Endothelial cell of umbilical vein (primary cell): Measurements from ENCODE around the gene FILIP1L. TPM values are rescaled to one million over a fixed set of nuclear protein-coding genes. Genes with fewer than 3 reads are reported as not detected.
A peak's percentile ranks its signal among the peaks of the same experiment; 100 is the strongest.

ENCODE experiments used
- BruUV-seq: library from RNA; stranded (reverse); fragments of 400-500 nt; replicated peaks from 2 replicates; lab custom pipeline; 2021; lab: Mats Ljungman, UMichigan
- CTCF ChIA-PET: fragments of 300-600, 350-600 bp; sonication (Branson Sonifier 250); formaldehyde crosslinking; loops from one replicate; lab custom pipeline; 2021; ENCODE audit warnings: antibody characterized with exemption, inconsistent platforms; lab: Charles Lee
- POLR2A ChIA-PET: fragments of 300-600, 350-600 bp; sonication (Branson Sonifier 250); formaldehyde crosslinking; loops from one replicate; lab custom pipeline; 2021; ENCODE audit warnings: antibody characterized with exemption, inconsistent platforms; lab: Charles Lee
- DNase-seq: peaks from one replicate; pipeline ENCODE4 v3.0.0-alpha.2; 2011; ENCODE audit warnings: low read depth, low spot score
- FAIRE-seq: peaks from 2 replicates; lab custom pipeline; 2011; peaks lifted over from hg19 to GRCh38; lab: Jason Lieb, UNC
- H2AFZ ChIP-seq: 2 replicates; pipeline ENCODE4 v1.6.0; 2012; ENCODE audit warnings: low read depth, low read length, control low read depth, inconsistent platforms
- H3K27ac ChIP-seq: 2 replicates; pipeline ENCODE4 v1.5.1; 2011; ENCODE audit warnings: low read depth, mild to moderate bottlenecking, control low read depth, low read length, moderate library complexity; ENCODE audit not compliant: insufficient read depth
- H3K27me3 ChIP-seq, 2 experiments: 2 replicates each; pipeline versions ENCODE4 v1.6.0 to v1.6.1; 2011; ENCODE audit warnings: low read length in 2 of 2, mixed read lengths in 1 of 2; ENCODE audit not compliant: control insufficient read depth in 2 of 2, insufficient read depth in 2 of 2
- H3K36me3 ChIP-seq, 2 experiments: 2 replicates in 1 of 2; 3 replicates in 1 of 2; pipeline ENCODE4 v1.5.1; 2011; ENCODE audit warnings: low read length in 2 of 2, mild to moderate bottlenecking in 1 of 2, moderate library complexity in 1 of 2; ENCODE audit not compliant: control insufficient read depth in 2 of 2, insufficient read depth in 2 of 2; ENCODE audit errors: extremely low read depth in 1 of 2
- H3K4me1 ChIP-seq: 3 replicates; pipeline ENCODE4 v1.5.1; 2011; ENCODE audit warnings: mild to moderate bottlenecking, low read length; ENCODE audit not compliant: control insufficient read depth, insufficient read depth; ENCODE audit errors: extremely low read depth
- H3K4me2 ChIP-seq: 2 replicates; pipeline ENCODE4 v1.6.1; 2011; ENCODE audit warnings: low read length, control low read depth, mixed read lengths; ENCODE audit not compliant: insufficient read depth
- H3K4me3 ChIP-seq, 3 experiments: fragments of 200-600 bp in 1 of 3; sonication (generic), shearing (Covaris generic) in 1 of 3; replicated peaks in 1 of 3; 2 replicates each; pipeline ENCODE4 v1.5.1; 2011 to 2016; ENCODE audit warnings: control low read depth in 3 of 3, low read length in 3 of 3, mild to moderate bottlenecking in 2 of 3, inconsistent platforms in 1 of 3, low read depth in 1 of 3, moderate library complexity in 1 of 3; ENCODE audit not compliant: insufficient read depth in 1 of 3
- H3K79me2 ChIP-seq: 2 replicates; pipeline ENCODE4 v1.6.0; 2012; ENCODE audit warnings: low read length, inconsistent platforms; ENCODE audit not compliant: control insufficient read depth, insufficient read depth
- H3K9ac ChIP-seq: replicated peaks from 2 replicates; pipeline ENCODE3; 2011; ENCODE audit warnings: low read length, control low read depth; ENCODE audit not compliant: insufficient read depth; ENCODE audit errors: extremely low read depth
- H3K9me1 ChIP-seq: replicated peaks from 3 replicates; pipeline ENCODE4 v1.6.0; 2011; ENCODE audit warnings: mild to moderate bottlenecking, low read length; ENCODE audit not compliant: control insufficient read depth, insufficient read depth; ENCODE audit errors: extremely low read depth
- H3K9me3 ChIP-seq: replicated peaks from 2 replicates; pipeline ENCODE4 v1.5.1; 2012; ENCODE audit warnings: low read length, inconsistent platforms; ENCODE audit not compliant: control insufficient read depth, insufficient read depth
- H4K20me1 ChIP-seq: replicated peaks from 2 replicates; pipeline ENCODE3; 2011; ENCODE audit warnings: mild to moderate bottlenecking, low read length; ENCODE audit not compliant: control insufficient read depth, insufficient read depth; ENCODE audit errors: extremely low read depth
- EZH2 ChIP-seq: IDR thresholded peaks from 2 replicates; pipeline ENCODE4 v1.6.1; 2012; ENCODE audit warnings: borderline replicate concordance, low read depth, mild to moderate bottlenecking, moderate library complexity, low read length, inconsistent platforms; ENCODE audit not compliant: severe bottlenecking
- FOS ChIP-seq: IDR thresholded peaks from 2 replicates; pipeline ENCODE4 v1.6.1; 2011; ENCODE audit warnings: mild to moderate bottlenecking, low read length, moderate library complexity, borderline replicate concordance; ENCODE audit not compliant: insufficient read depth
- GATA2 ChIP-seq: IDR thresholded peaks from 2 replicates; pipeline ENCODE4 v1.7.0; 2011; ENCODE audit warnings: low read depth, mild to moderate bottlenecking, moderate library complexity, mixed read lengths, low read length; ENCODE audit not compliant: insufficient read length, insufficient read depth
- JUN ChIP-seq: IDR thresholded peaks from 2 replicates; pipeline ENCODE4 v1.6.1; 2011; ENCODE audit warnings: borderline replicate concordance, low read depth; ENCODE audit not compliant: insufficient read length, insufficient read depth
- MYC ChIP-seq: IDR thresholded peaks from one replicate; pipeline ENCODE4 v1.6.1; 2011; ENCODE audit warnings: mild to moderate bottlenecking, low read depth, low read length
- POLR2A ChIP-seq: IDR thresholded peaks from 2 replicates; pipeline ENCODE4 v1.6.1; 2012; ENCODE audit warnings: low read depth, mild to moderate bottlenecking, control low read depth, low read length
- POLR2AphosphoS5 ChIP-seq: IDR thresholded peaks from 2 replicates; pipeline ENCODE4 v1.6.1; 2012; ENCODE audit warnings: low read depth, mild to moderate bottlenecking, control low read depth, low read length, moderate library complexity; ENCODE audit not compliant: insufficient read depth
- dilution Hi-C: fragments of 300-500 bp; cut with MboI; formaldehyde crosslinking; loops from one replicate; pipeline ENCODE4 v1.15.0; 2019; ENCODE audit warnings: low sequenced_read_pairs; ENCODE audit not compliant: extremely low pct_ligation_motif_present
- intact Hi-C: fragments of 100-400 bp; cut with micrococcal nuclease; formaldehyde crosslinking; loops from one replicate; pipeline ENCODE4 v1.10.0; 2022
- polyA plus RNA-seq, 4 experiments: library from polyadenylated mRNA; depleted of rRNA in 3 of 4; stranded (reverse) in 3 of 4; unstranded in 1 of 4; fragments of >200 nt; gene quantifications; 2 replicates each; pipeline versions ENCODE4 v1.2.1 to v1.2.3, GENCODE V29; 2011 to 2012; ENCODE audit warnings: missing spikeins in 1 of 4
- total RNA-seq: library from RNA; stranded (reverse); gene quantifications from 2 replicates; pipeline ENCODE4 v1.2.3, GENCODE V29; 2021
- TF ChIP-seq, protein P1 (sequence below): IDR thresholded peaks from 2 replicates; pipeline ENCODE4 v1.6.1; 2011; ENCODE audit not compliant: insufficient read depth, insufficient read length
- TF ChIP-seq, protein P2 (sequence below), 2 donors: IDR thresholded peaks; 1 replicate in 1 of 2; 2 replicates in 1 of 2; pipeline ENCODE4 v1.5.1; 2011; ENCODE audit warnings: low read length in 2 of 2, mild to moderate bottlenecking in 2 of 2, moderate library complexity in 2 of 2, control low read depth in 1 of 2, inconsistent platforms in 1 of 2, low read depth in 1 of 2; ENCODE audit not compliant: insufficient read depth in 1 of 2; ENCODE audit errors: extremely low read depth in 1 of 2

The FILIP1L gene
- total and polyA plus RNA-seq, 2 donors (not counting 3 experiments of a cell fraction or from before 2014, with no cell fraction given): 26.0 to 29.9 TPM

DNA sequence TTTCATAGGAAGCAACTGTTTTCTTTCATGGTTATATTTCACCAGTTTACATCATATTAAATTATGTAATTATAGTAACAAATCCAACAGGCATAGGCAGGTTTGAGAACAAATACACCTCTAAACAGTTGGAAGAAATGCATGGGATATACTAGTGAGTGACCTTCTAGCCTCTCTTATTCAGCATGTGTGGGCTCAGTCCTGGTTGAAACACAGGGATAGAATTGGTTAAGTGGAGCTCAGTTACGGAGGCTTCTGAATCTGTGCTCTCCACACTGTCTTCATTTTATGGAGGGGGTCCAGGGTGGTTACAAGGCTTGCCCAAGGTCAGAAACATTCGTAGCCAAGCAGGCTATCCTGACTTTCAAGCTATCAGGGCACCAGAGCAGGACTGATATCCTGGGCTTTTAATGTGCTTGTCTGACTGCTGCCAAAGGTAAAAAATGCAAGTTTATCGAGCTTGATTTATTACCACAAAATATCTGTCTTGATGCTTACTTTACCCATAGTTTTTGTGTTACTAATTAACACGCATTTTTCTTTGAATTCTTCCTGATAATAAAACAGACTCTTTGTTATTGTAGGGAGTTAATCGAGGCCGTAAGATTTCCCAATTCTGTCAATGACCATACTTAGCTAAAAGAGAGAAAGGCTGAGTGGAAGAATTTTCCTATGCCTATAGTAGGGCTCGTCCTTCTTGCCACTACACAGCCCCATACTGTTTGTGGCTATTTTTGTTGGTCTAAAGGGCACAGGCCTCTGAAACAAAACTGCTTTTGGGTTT is 89.6 kb downstream of the FILIP1L start:
- no TSS peak for BruUV-seq
- no peak overlapping the region for H3K4me2 ChIP-seq
- H3K9me1 ChIP-seq: no peaks in the 10 kb centered on the region
- H4K20me1 ChIP-seq: no peaks in the 10 kb centered on the region
- no peaks in the 10 kb centered on the region for H3K27me3 ChIP-seq
- H2AFZ ChIP-seq: peak overlapping the region; percentile 19
- H3K4me3 ChIP-seq: no peak overlapping the region
- no peaks in the 10 kb centered on the region for H3K79me2 ChIP-seq
- ChIA-PET CTCF (interaction anchor here (0.8 to 1.4 kb wide), 5 partner anchors 9 to 229 kb away, joined by 3 to 6 read pairs (median 4); no protein-coding TSS in a partner anchor), POLR2A (no interaction called here)
- no peak overlapping the region for H3K9ac ChIP-seq
- H3K9me3 ChIP-seq: no peaks in the 10 kb centered on the region
- dilution Hi-C loops: no loop called here
- DNase-seq (no peak), FAIRE-seq (no peak)
- intact Hi-C loops: no loop called here
- TF ChIP-seq, protein P1, sequence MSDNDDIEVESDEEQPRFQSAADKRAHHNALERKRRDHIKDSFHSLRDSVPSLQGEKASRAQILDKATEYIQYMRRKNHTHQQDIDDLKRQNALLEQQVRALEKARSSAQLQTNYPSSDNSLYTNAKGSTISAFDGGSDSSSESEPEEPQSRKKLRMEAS: no peak
- no peak for TF ChIP-seq MYC
- peaks cover 4% of the 10 kb centered on the region for H3K4me1 ChIP-seq
- H3K27ac ChIP-seq: no peak overlapping the region
- H3K36me3 ChIP-seq: no peaks in the 10 kb centered on the region

DNA sequence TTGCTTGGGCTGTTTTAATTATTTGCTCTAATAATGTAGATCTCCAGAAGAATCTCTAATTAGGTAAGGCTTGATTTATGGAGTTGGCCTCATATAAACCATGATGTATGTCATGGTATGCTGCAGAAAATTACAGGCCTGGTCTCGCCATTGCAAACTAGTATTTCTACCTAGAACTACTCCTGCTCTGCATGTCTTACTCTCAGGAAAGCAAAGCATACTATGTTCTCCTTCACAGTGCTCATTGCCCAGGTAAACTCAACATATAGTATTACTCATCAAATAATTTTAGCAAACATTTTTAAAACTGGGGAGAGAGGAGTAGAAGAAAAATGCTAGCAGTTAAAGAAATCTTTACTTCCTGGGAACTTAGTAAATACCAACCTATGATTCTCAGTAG is 90.7 kb downstream of the FILIP1L start:
- H3K36me3 ChIP-seq: no peaks in the 10 kb centered on the region
- H4K20me1 ChIP-seq: no peaks in the 10 kb centered on the region
- no peaks in the 10 kb centered on the region for H3K79me2 ChIP-seq
- H3K4me1 ChIP-seq: peaks cover 4% of the 10 kb centered on the region
- DNase-seq (no peak), FAIRE-seq (no peak)
- H3K4me3 ChIP-seq: no peak overlapping the region
- no peaks in the 10 kb centered on the region for H3K27me3 ChIP-seq
- BruUV-seq: no TSS peak
- intact Hi-C loops: no loop called here
- no peak overlapping the region for H3K9ac ChIP-seq
- ChIA-PET POLR2A (no interaction called here), CTCF (no interaction called here)
- no peak overlapping the region for H3K4me2 ChIP-seq
- H2AFZ ChIP-seq: no peak overlapping the region
- TF ChIP-seq, protein P1: no peak
- no peak for TF ChIP-seq EZH2
- TF ChIP-seq, protein P2, sequence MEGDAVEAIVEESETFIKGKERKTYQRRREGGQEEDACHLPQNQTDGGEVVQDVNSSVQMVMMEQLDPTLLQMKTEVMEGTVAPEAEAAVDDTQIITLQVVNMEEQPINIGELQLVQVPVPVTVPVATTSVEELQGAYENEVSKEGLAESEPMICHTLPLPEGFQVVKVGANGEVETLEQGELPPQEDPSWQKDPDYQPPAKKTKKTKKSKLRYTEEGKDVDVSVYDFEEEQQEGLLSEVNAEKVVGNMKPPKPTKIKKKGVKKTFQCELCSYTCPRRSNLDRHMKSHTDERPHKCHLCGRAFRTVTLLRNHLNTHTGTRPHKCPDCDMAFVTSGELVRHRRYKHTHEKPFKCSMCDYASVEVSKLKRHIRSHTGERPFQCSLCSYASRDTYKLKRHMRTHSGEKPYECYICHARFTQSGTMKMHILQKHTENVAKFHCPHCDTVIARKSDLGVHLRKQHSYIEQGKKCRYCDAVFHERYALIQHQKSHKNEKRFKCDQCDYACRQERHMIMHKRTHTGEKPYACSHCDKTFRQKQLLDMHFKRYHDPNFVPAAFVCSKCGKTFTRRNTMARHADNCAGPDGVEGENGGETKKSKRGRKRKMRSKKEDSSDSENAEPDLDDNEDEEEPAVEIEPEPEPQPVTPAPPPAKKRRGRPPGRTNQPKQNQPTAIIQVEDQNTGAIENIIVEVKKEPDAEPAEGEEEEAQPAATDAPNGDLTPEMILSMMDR (IDR thresholded peaks at IDR 0.05; ENCODE audit: extremely low read depth in 1 of 2, insufficient read depth in 1 of 2, low read depth in 1 of 2, low read length in 2 of 2): no peak
- TF ChIP-seq JUN: no peak
- no peak for TF ChIP-seq GATA2
- no peak for TF ChIP-seq POLR2AphosphoS5
- no peak for TF ChIP-seq FOS
- TF ChIP-seq MYC: no peak
- TF ChIP-seq POLR2A: no peak
- H3K9me1 ChIP-seq: no peaks in the 10 kb centered on the region
- H3K27ac ChIP-seq: no peak overlapping the region
- dilution Hi-C loops: no loop called here
- no peaks in the 10 kb centered on the region for H3K9me3 ChIP-seq
